K562 (cell line): ENCODE data around the gene NEU3. TPM values are rescaled to one million over a fixed set of nuclear protein-coding genes. Genes with fewer than 3 reads are reported as not detected.

ENCODE experiments used
- ATAC-seq: fragments of 200-7000 bp; cut with Tn5 transposase; 3 replicates; pipeline ENCODE4 v1.9.1; 2020; ENCODE audit warnings: moderate library complexity
- BruUV-seq: library from RNA; stranded (reverse); fragments of 400-500 nt; replicated peaks from 2 replicates; lab custom pipeline; 2021; lab: Mats Ljungman, UMichigan
- CTCF ChIA-PET: fragments of 300-600 bp; formaldehyde crosslinking; extraction: SDS; loops from one replicate; lab custom pipeline; 2021; ENCODE audit warnings: low intra/inter-chr PET ratio; lab: Yijun Ruan, JAX
- POLR2A ChIA-PET: fragments of 300-600, 350-650 bp; sonication (Branson Sonifier 250); formaldehyde crosslinking; extraction: SDS; loops from one replicate; lab custom pipeline; 2021; ENCODE audit warnings: antibody characterized with exemption, inconsistent platforms; lab: Yijun Ruan, JAX
- DNase-seq, 4 experiments: peaks; one replicate each; pipeline versions ENCODE4 v3.0.0 to v3.0.0-alpha.2; 2011 to 2018; ENCODE audit warnings: low spot score in 3 of 4, mixed read lengths in 3 of 4; ENCODE audit errors: extremely low read depth in 1 of 4
- FAIRE-seq: peaks from 2 replicates; lab custom pipeline; 2011; peaks lifted over from hg19 to GRCh38; lab: Jason Lieb, UNC
- H2AFZ ChIP-seq: 2 replicates; pipeline ENCODE4 v1.6.0; 2011; ENCODE audit warnings: low read depth, low read length, control low read depth, inconsistent platforms
- H3K27ac ChIP-seq: fragments of 200-600 bp; 3 replicates; pipeline ENCODE4 v1.8.0; 2011; ENCODE audit warnings: low read depth, mild to moderate bottlenecking, control low read depth, inconsistent platforms, low read length, moderate library complexity, mixed read lengths; ENCODE audit errors: extremely low read depth
- H3K27me3 ChIP-seq, 2 experiments: fragments of 300-600 bp in 1 of 2; 2 replicates in 1 of 2; 3 replicates in 1 of 2; pipeline versions ENCODE4 v1.6.0 to v1.8.0; 2011; ENCODE audit warnings: inconsistent platforms in 2 of 2, low read length in 2 of 2, mild to moderate bottlenecking in 1 of 2, mixed read lengths in 1 of 2, moderate library complexity in 1 of 2; ENCODE audit not compliant: control insufficient read depth in 2 of 2, insufficient read depth in 2 of 2
- H3K36me3 ChIP-seq: fragments of 300-600 bp; 3 replicates; pipeline ENCODE4 v1.8.0; 2011; ENCODE audit warnings: mild to moderate bottlenecking, low read length, inconsistent platforms; ENCODE audit not compliant: control insufficient read depth, insufficient read depth
- H3K4me1 ChIP-seq, 2 experiments: fragments of 200-600 bp in 1 of 2; replicated peaks in 1 of 2; 2 replicates in 1 of 2; 3 replicates in 1 of 2; pipeline versions ENCODE4 v1.5.1 to v1.8.0; 2011; ENCODE audit warnings: inconsistent platforms in 2 of 2, low read length in 2 of 2, mild to moderate bottlenecking in 1 of 2, mixed read lengths in 1 of 2, moderate library complexity in 1 of 2; ENCODE audit not compliant: control insufficient read depth in 2 of 2, insufficient read depth in 2 of 2
- H3K4me2 ChIP-seq: 2 replicates; pipeline ENCODE4 v1.6.1; 2011; ENCODE audit warnings: low read length, control low read depth, inconsistent platforms, mixed read lengths; ENCODE audit not compliant: insufficient read depth
- H3K4me3 ChIP-seq: fragments of 200-600 bp; sonication (generic), shearing (Covaris generic); 2 replicates; pipeline ENCODE4 v1.5.1; 2016; ENCODE audit warnings: control low read depth, inconsistent platforms
- H3K79me2 ChIP-seq: fragments of 200-600 bp; 3 replicates; pipeline ENCODE4 v1.8.0; 2011; ENCODE audit warnings: low read length, inconsistent platforms; ENCODE audit not compliant: control insufficient read depth, insufficient read depth
- H3K9ac ChIP-seq, 2 experiments: 2 replicates each; pipeline versions ENCODE4 v1.6.0 to v1.6.1; 2011; ENCODE audit warnings: low read depth in 2 of 2, low read length in 2 of 2, control low read depth in 1 of 2, inconsistent platforms in 1 of 2, mild to moderate bottlenecking in 1 of 2, mixed read lengths in 1 of 2; ENCODE audit not compliant: insufficient read depth in 1 of 2
- H3K9me1 ChIP-seq: one replicate; pipeline ENCODE4 v1.6.0; 2011; ENCODE audit warnings: inconsistent platforms, mild to moderate bottlenecking, low read length, moderate library complexity; ENCODE audit not compliant: control insufficient read depth, insufficient read depth
- H3K9me3 ChIP-seq: replicated peaks from 2 replicates; pipeline ENCODE4 v1.5.1; 2011; ENCODE audit warnings: low read depth, low read length, inconsistent platforms; ENCODE audit not compliant: control insufficient read depth, insufficient read depth
- H4K20me1 ChIP-seq: replicated peaks from 2 replicates; pipeline ENCODE4 v1.6.1; 2011; ENCODE audit warnings: low read length, inconsistent platforms, mixed read lengths; ENCODE audit not compliant: control insufficient read depth, insufficient read depth
- C11orf30 ChIP-seq: fragments of 450-650 bp; IDR thresholded peaks from 2 replicates; pipeline ENCODE4 v1.6.1; 2016; ENCODE audit warnings: low read depth, mild to moderate bottlenecking
- ELF4 ChIP-seq: fragments of 450-650 bp; formaldehyde crosslinking; IDR thresholded peaks from 2 replicates; pipeline ENCODE4 v1.4.0; 2022; ENCODE audit warnings: missing genetic modification characterization
- HDAC8 ChIP-seq: fragments of 450-650 bp; IDR thresholded peaks from 2 replicates; pipeline ENCODE4 v1.6.1; 2016; ENCODE audit warnings: mild to moderate bottlenecking, missing genetic modification characterization, moderate library complexity, missing compliant biosample characterization
- PCBP1 ChIP-seq: fragments of 200-400 bp; formaldehyde crosslinking; IDR thresholded peaks from 2 replicates; pipeline ENCODE4 v1.6.1; 2018; ENCODE audit warnings: mild to moderate bottlenecking, low read depth, low read length; ENCODE audit not compliant: poor library complexity, severe bottlenecking
- PHB ChIP-seq: fragments of 250-450 bp; sonication (Bioruptor Pico); IDR thresholded peaks from 2 replicates; pipeline ENCODE4 v1.5.0; 2021
- SIN3B ChIP-seq: fragments of 450-650 bp; IDR thresholded peaks from 2 replicates; pipeline ENCODE4 v1.6.1; 2017; ENCODE audit warnings: low read depth, mild to moderate bottlenecking, moderate library complexity
- ZC3H4 ChIP-seq: sonication (generic); formaldehyde crosslinking; IDR thresholded peaks from 2 replicates; pipeline ENCODE4 v1.9.0; 2021; ENCODE audit warnings: missing genetic modification reagents, borderline replicate concordance
- ZNF134 ChIP-seq: fragments of 250-450 bp; sonication (Bioruptor Pico); conservative IDR thresholded peaks from 2 replicates; pipeline ENCODE4 v1.4.0; 2020
- ZNF584 ChIP-seq: fragments of 200-800 bp; sonication (Bioruptor generic); IDR thresholded peaks from 2 replicates; pipeline ENCODE4 v1.6.1; 2016; ENCODE audit warnings: low read depth, mild to moderate bottlenecking, missing genetic modification characterization, missing compliant biosample characterization
- ZNF75A ChIP-seq: fragments of 450-650 bp; formaldehyde crosslinking; IDR thresholded peaks from 2 replicates; pipeline ENCODE4 v1.4.0; 2020; ENCODE audit warnings: mild to moderate bottlenecking
- WGBS: fragments of 100-300 bp; shearing (Covaris generic); methylation state at CpG from one replicate; pipeline ENCODE4 v1.1.6; 2016; ENCODE audit warnings: low coverage, mixed read lengths; ENCODE audit not compliant: insufficient coverage; ENCODE audit errors: missing lambda C conversion rate; 5-methylcytosine and 5-hydroxymethylcytosine counted together
- in situ Hi-C: fragments of 300-500 bp; cut with MboI; formaldehyde crosslinking; loops from 4 replicates; pipeline ENCODE4 v1.15.0; 2018; ENCODE audit warnings: inconsistent platforms, mixed read lengths
- intact Hi-C: fragments of 100-400 bp; cut with micrococcal nuclease; formaldehyde crosslinking; loops from 2 replicates; pipeline ENCODE4 v1.14.2; 2022
- polyA plus RNA-seq, 8 experiments: library from polyadenylated mRNA; depleted of rRNA in 4 of 8; stranded (reverse) in 5 of 8; unstranded in 3 of 8; fragments of >200 nt; fragmentation: Nextera tagmentation in 2 of 8; fragmentation: Illumina TruSeq in 1 of 8; extraction: Ambion mirVana in 2 of 8; extraction: Trizol in 1 of 8; gene quantifications; 2 replicates each; pipeline versions ENCODE4 v1.2.1 to v1.2.3, GENCODE V29; 2011 to 2014; ENCODE audit warnings: inconsistent platforms in 1 of 8, missing spikeins in 1 of 8
- total RNA-seq, 7 experiments: library from RNA; depleted of rRNA in 6 of 7; stranded (reverse); fragments of >200 nt in 6 of 7; fragmentation: Illumina TruSeq in 2 of 7; extraction: Trizol in 2 of 7; gene quantifications; 2 replicates each; pipeline versions ENCODE4 v1.2.1 to v1.2.3, GENCODE V29; 2011 to 2021; ENCODE audit warnings: low replicate concordance in 1 of 7
- TF ChIP-seq, protein P1 (sequence below): sonication (generic); formaldehyde crosslinking; IDR thresholded peaks from 2 replicates; pipeline ENCODE4 v1.8.0; 2022; ENCODE audit warnings: mild to moderate bottlenecking, missing genetic modification reagents
- TF ChIP-seq, protein P2 (sequence below): fragments of 450-650 bp; IDR thresholded peaks from 2 replicates; pipeline ENCODE4 v1.6.1; 2016; ENCODE audit warnings: low read depth

The NEU3 gene
- total and polyA plus RNA-seq, 9 of the 15 experiments (the other 6 are each of a cell fraction or from before 2014, with no cell fraction given): 6.2 to 41.3 (median 31.1) TPM

DNA sequence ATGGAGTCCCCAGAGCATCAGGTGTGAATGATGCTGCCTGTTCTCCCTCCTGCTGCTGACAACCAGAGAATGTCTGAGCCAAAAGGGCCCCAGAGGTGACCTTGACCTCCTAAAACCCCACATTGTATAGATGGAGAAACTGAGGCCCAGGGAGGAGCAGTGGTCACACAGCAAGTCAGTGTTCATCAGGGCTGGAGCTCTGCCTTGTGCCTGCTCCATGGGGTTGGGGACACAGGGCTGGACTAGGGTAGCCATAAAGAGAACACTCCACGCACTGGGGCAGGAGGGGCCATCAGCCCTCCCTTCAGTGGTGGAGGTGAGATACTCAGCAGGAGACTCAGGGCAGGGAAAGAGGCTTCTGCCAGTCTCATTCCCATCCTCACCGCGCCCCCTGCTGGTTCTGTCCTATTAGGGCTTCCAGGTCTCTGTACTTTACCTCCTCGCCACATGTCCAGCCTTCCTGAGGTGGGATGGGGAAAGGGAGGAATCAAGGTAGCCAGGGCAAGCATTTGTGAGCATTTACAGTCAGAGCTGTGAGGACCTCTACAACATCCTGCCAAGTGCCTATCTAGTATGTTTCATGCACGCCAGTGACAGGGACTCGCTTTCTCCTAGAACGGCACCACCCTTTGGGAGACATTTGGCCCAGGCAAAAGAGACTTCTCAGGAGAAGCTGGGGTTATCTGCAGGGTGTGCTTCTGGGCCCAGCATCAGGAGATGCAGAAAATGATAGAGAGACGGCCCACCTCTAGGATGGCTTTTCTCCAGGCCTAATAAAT is 43.2 kb downstream of the NEU3 start:
- Histone ChIP-seq H3K36me3 (no peaks in the 10 kb centered on the region), H3K9me1 (peaks cover 3% of the 10 kb centered on the region), H3K27me3 (no peaks in the 10 kb centered on the region), H3K4me2 (peak overlapping the region; percentile 68), H3K4me1 (peaks cover 29 to 51% of the 10 kb centered on the region in 2 experiments), H3K9ac (peak overlapping the region; percentile 68 to 77; a peak in 2 of 4 replicates), H3K9me3 (no peaks in the 10 kb centered on the region), H4K20me1 (no peaks in the 10 kb centered on the region), H3K4me3 (no peak overlapping the region), H3K79me2 (no peaks in the 10 kb centered on the region), H2AFZ (peak overlapping the region; percentile 77), H3K27ac (peak overlapping the region; percentile 75)
- intact Hi-C loops: loop anchor here (1.0 to 2.0 kb wide), 3 partner anchors 9 to 103 kb away; no protein-coding TSS in a partner anchor
- 26% methylated on average over 8 of the region's 8 CpGs for WGBS
- no TSS peak for BruUV-seq
- in situ Hi-C loops: no loop called here
- DNase-seq (peak; percentile 76 to 91 (median 80)), ATAC-seq (peak; percentile 82), FAIRE-seq (no peak)
- ChIA-PET CTCF (interaction anchor here (0.7 to 1.7 kb wide), 3 partner anchors 9 to 102 kb away, joined by 3 to 6 read pairs (median 3); no protein-coding TSS in a partner anchor), POLR2A (interaction anchor here (0.5 to 1.3 kb wide), 9 partner anchors 9 to 1388 kb away, joined by 3 to 5 read pairs (median 3); no protein-coding TSS in a partner anchor)
- TF ChIP-seq PHB (CRISPR knock-in tag) (peak; percentile 76; the same call in 1 of the 2 replicates), SIN3B (no peak), ZNF75A (CRISPR knock-in tag) (no peak), ZNF134 (CRISPR knock-in tag) (peak; percentile 53), C11orf30 (no peak), ELF4 (CRISPR knock-in tag) (no peak), PCBP1 (no peak), ZNF584 (CRISPR knock-in tag) (0 out of 2 replicates have a peak, but pooled peaks have one; percentile 7), HDAC8 (tag) (peak; percentile 52; the same call in 1 of the 2 replicates), ZC3H4 (CRISPR knock-in tag) (no peak)
- TF ChIP-seq, protein P1, sequence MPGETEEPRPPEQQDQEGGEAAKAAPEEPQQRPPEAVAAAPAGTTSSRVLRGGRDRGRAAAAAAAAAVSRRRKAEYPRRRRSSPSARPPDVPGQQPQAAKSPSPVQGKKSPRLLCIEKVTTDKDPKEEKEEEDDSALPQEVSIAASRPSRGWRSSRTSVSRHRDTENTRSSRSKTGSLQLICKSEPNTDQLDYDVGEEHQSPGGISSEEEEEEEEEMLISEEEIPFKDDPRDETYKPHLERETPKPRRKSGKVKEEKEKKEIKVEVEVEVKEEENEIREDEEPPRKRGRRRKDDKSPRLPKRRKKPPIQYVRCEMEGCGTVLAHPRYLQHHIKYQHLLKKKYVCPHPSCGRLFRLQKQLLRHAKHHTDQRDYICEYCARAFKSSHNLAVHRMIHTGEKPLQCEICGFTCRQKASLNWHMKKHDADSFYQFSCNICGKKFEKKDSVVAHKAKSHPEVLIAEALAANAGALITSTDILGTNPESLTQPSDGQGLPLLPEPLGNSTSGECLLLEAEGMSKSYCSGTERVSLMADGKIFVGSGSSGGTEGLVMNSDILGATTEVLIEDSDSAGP (CRISPR knock-in tag): 0 out of 2 replicates have a peak, but pooled peaks have one; percentile 19
- TF ChIP-seq, protein P2, sequence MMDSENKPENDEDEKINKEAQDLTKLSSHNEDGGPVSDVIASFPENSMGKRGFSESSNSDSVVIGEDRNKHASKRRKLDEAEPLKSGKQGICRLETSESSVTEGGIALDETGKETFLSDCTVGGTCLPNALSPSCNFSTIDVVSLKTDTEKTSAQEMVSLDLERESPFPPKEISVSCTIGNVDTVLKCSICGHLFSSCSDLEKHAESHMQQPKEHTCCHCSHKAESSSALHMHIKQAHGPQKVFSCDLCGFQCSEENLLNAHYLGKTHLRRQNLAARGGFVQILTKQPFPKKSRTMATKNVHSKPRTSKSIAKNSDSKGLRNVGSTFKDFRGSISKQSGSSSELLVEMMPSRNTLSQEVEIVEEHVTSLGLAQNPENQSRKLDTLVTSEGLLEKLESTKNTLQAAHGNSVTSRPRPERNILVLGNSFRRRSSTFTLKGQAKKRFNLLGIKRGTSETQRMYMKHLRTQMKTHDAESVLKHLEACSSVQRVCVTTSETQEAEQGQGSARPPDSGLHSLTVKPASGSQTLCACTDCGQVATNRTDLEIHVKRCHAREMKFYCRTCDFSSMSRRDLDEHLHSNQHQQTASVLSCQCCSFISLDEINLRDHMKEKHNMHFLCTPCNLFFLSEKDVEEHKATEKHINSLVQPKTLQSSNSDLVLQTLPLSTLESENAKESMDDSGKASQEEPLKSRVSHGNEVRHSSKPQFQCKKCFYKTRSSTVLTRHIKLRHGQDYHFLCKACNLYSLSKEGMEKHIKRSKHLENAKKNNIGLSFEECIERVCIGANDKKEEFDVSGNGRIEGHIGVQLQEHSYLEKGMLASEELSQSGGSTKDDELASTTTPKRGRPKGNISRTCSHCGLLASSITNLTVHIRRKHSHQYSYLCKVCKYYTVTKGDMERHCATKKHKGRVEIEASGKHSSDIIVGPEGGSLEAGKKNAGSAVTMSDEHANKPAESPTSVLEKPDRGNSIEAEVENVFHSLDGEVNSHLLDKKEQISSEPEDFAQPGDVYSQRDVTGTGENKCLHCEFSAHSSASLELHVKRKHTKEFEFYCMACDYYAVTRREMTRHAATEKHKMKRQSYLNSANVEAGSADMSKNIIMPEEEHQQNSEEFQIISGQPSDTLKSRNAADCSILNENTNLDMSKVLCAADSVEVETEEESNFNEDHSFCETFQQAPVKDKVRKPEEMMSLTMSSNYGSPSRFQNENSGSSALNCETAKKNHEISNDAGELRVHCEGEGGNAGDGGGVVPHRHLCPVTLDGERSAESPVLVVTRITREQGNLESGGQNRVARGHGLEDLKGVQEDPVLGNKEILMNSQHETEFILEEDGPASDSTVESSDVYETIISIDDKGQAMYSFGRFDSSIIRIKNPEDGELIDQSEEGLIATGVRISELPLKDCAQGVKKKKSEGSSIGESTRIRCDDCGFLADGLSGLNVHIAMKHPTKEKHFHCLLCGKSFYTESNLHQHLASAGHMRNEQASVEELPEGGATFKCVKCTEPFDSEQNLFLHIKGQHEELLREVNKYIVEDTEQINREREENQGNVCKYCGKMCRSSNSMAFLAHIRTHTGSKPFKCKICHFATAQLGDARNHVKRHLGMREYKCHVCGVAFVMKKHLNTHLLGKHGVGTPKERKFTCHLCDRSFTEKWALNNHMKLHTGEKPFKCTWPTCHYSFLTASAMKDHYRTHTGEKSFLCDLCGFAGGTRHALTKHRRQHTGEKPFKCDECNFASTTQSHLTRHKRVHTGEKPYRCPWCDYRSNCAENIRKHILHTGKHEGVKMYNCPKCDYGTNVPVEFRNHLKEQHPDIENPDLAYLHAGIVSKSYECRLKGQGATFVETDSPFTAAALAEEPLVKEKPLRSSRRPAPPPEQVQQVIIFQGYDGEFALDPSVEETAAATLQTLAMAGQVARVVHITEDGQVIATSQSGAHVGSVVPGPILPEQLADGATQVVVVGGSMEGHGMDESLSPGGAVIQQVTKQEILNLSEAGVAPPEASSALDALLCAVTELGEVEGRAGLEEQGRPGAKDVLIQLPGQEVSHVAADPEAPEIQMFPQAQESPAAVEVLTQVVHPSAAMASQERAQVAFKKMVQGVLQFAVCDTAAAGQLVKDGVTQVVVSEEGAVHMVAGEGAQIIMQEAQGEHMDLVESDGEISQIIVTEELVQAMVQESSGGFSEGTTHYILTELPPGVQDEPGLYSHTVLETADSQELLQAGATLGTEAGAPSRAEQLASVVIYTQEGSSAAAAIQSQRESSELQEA: no peak
